NCI-H2029 (cell line): ENCODE measurements around the gene DUOX2.
"Not testable (repeated sequence)": the region's sequence is repeated elsewhere in the genome, so short reads cannot be mapped to it uniquely, and the experiment has no call there.

ENCODE experiments used
- DNase-seq: peaks from one replicate; lab custom pipeline; 2025; lab: John Stamatoyannopoulos, UW

DUOX2 gene

GRCh38 chr15:45118996-45119395 is 5.0 kb upstream of the DUOX2 start:
- DNase-seq, result no peak

- DNase-seq, result peak; percentile 59
Measured at GRCh38 chr15:45118131-45118588, 4.2 kb upstream of the DUOX2 start.

GRCh38 chr15:45117308-45118130 is 3.5 kb upstream of the DUOX2 start:
- DNase-seq, result no peak

- no peak for DNase-seq
Measured at GRCh38 chr15:45116482-45117307, 2.7 kb upstream of the DUOX2 start.

- DNase-seq, result no peak
Measured at GRCh38 chr15:45116006-45116481, 2.1 kb upstream of the DUOX2 start.

GRCh38 chr15:45115312-45115820 is 1.4 kb upstream of the DUOX2 start:
- no peak for DNase-seq

- DNase-seq, result no peak
Measured at GRCh38 chr15:45114751-45115085, 746 bp upstream of the DUOX2 start.

- no peak for DNase-seq
Measured at GRCh38 chr15:45113380-45113990, 487 bp downstream of the DUOX2 start.

GRCh38 chr15:45112591-45113379 is 1.2 kb downstream of the DUOX2 start:
- DNase-seq, result no peak

GRCh38 chr15:45112143-45112590 is 1.8 kb downstream of the DUOX2 start:
- DNase-seq, result no peak

GRCh38 chr15:45111390-45112142 is 2.4 kb downstream of the DUOX2 start:
- no peak for DNase-seq

- no peak for DNase-seq
Measured at GRCh38 chr15:45110256-45110820, 3.6 kb downstream of the DUOX2 start.

- DNase-seq, result no peak
Measured at GRCh38 chr15:45107941-45108630, 5.9 kb downstream of the DUOX2 start.

GRCh38 chr15:45106002-45106790 is 7.8 kb downstream of the DUOX2 start:
- DNase-seq, result no peak

GRCh38 chr15:45105586-45105985 is 8.4 kb downstream of the DUOX2 start:
- DNase-seq, result no peak

- DNase-seq, result not testable (repeated sequence)
Measured at GRCh38 chr15:45104170-45104569, 9.8 kb downstream of the DUOX2 start.

GRCh38 chr15:45102226-45102625 is 11.7 kb downstream of the DUOX2 start:
- no peak for DNase-seq

GRCh38 chr15:45101749-45102148 is 12.2 kb downstream of the DUOX2 start:
- no peak for DNase-seq
